Measurements from ENCODE around the gene HUNK. TPM values are rescaled to one million over a fixed set of nuclear protein-coding genes. Genes with fewer than 3 reads are reported as not detected.

HUNK gene
- 13.7 TPM for polyA plus RNA-seq (2012; ENCODE audit: insufficient read length, low read depth)

- TF ChIP-seq REST (IDR thresholded peaks at IDR 0.05; ENCODE audit: insufficient read depth in 1 of 2, low read depth in 2 of 2, low read length in 2 of 2) (no peak), FOXP2 (optimal IDR thresholded peaks at IDR 0.05; ENCODE audit: borderline replicate concordance, extremely low read depth, extremely low read length, insufficient read depth) (no peak), SIN3A (IDR thresholded peaks at IDR 0.05; ENCODE audit: borderline replicate concordance, insufficient read depth, low read length) (no peak), TAF1 (IDR thresholded peaks at IDR 0.05; ENCODE audit: borderline replicate concordance, insufficient read depth, low read length) (no peak), POLR2AphosphoS5 (IDR thresholded peaks at IDR 0.05; ENCODE audit: low read depth, low read length) (no peak)
Observed at GRCh38 chr21:31872452-31873274, at the start of gene HUNK. Gene HUNK (plus strand): TSS chr21:31873020. CDS start chr21:31873675, 655 bp downstream.

GRCh38 chr21:31829736-31830472 lies 42.9 kb upstream of the HUNK start:
- TF ChIP-seq POLR2AphosphoS5 (IDR thresholded peaks at IDR 0.05; ENCODE audit: low read depth, low read length): no peak
- no peak for TF ChIP-seq REST (IDR thresholded peaks at IDR 0.05; ENCODE audit: insufficient read depth in 1 of 2, low read depth in 2 of 2, low read length in 2 of 2)
- TF ChIP-seq SIN3A (IDR thresholded peaks at IDR 0.05; ENCODE audit: borderline replicate concordance, insufficient read depth, low read length): no peak

GRCh38 chr21:31830701-31831100 lies 42.1 kb upstream of the HUNK start:
- TF ChIP-seq TAF1 (IDR thresholded peaks at IDR 0.05; ENCODE audit: borderline replicate concordance, insufficient read depth, low read length) (no peak), POLR2AphosphoS5 (IDR thresholded peaks at IDR 0.05; ENCODE audit: low read depth, low read length) (no peak), REST (IDR thresholded peaks at IDR 0.05; ENCODE audit: insufficient read depth in 1 of 2, low read depth in 2 of 2, low read length in 2 of 2) (no peak), SIN3A (IDR thresholded peaks at IDR 0.05; ENCODE audit: borderline replicate concordance, insufficient read depth, low read length) (no peak), FOXP2 (optimal IDR thresholded peaks at IDR 0.05; ENCODE audit: borderline replicate concordance, extremely low read depth, extremely low read length, insufficient read depth) (no peak)

GRCh38 chr21:31837041-31837440 lies 35.8 kb upstream of the HUNK start:
- TF ChIP-seq SIN3A (IDR thresholded peaks at IDR 0.05; ENCODE audit: borderline replicate concordance, insufficient read depth, low read length): no peak
- TF ChIP-seq REST (IDR thresholded peaks at IDR 0.05; ENCODE audit: insufficient read depth in 1 of 2, low read depth in 2 of 2, low read length in 2 of 2): no peak
- no peak for TF ChIP-seq POLR2AphosphoS5 (IDR thresholded peaks at IDR 0.05; ENCODE audit: low read depth, low read length)
- TF ChIP-seq TAF1 (IDR thresholded peaks at IDR 0.05; ENCODE audit: borderline replicate concordance, insufficient read depth, low read length): no peak
- no peak for TF ChIP-seq FOXP2 (optimal IDR thresholded peaks at IDR 0.05; ENCODE audit: borderline replicate concordance, extremely low read depth, extremely low read length, insufficient read depth)
